GM21367 (cell line): Measurements from ENCODE around the gene PODXL2.
"Not testable (repeated sequence)": the region's sequence is repeated elsewhere in the genome, so short reads cannot be mapped to it uniquely, and the experiment has no call there.

Source experiments
- ATAC-seq: cut with Tn5 transposase; IDR thresholded peaks from one replicate; pipeline ENCODE4 v1.9.1; 2021; ENCODE audit not compliant: unreplicated experiment

Gene PODXL2

GRCh38 chr3:127674101-127674721 is 45.2 kb downstream of the PODXL2 start:
- ATAC-seq = no peak

- no peak for ATAC-seq
Measured at GRCh38 chr3:127674790-127675189, 45.8 kb downstream of the PODXL2 start.

- ATAC-seq = no peak
Measured at GRCh38 chr3:127675651-127676391, 46.8 kb downstream of the PODXL2 start.

GRCh38 chr3:127676456-127676855 is 47.5 kb downstream of the PODXL2 start:
- ATAC-seq = no peak

GRCh38 chr3:127676921-127677351 is 48.0 kb downstream of the PODXL2 start:
- no peak for ATAC-seq

- ATAC-seq = no peak
Measured at GRCh38 chr3:127677541-127678314, 48.7 kb downstream of the PODXL2 start.

GRCh38 chr3:127678315-127678599 is 49.3 kb downstream of the PODXL2 start:
- ATAC-seq = no peak

GRCh38 chr3:127678611-127679533 is 49.9 kb downstream of the PODXL2 start:
- no peak for ATAC-seq

GRCh38 chr3:127679534-127680145 is 50.7 kb downstream of the PODXL2 start:
- ATAC-seq = no peak

GRCh38 chr3:127680146-127680661 is 51.2 kb downstream of the PODXL2 start:
- ATAC-seq = no peak

GRCh38 chr3:127680798-127681221 is 51.8 kb downstream of the PODXL2 start:
- no peak for ATAC-seq

- ATAC-seq = not testable (repeated sequence)
Measured at GRCh38 chr3:127682175-127682554, 53.2 kb downstream of the PODXL2 start.

GRCh38 chr3:127682561-127682960 is 53.6 kb downstream of the PODXL2 start:
- ATAC-seq = no peak

GRCh38 chr3:127684871-127685707 is 56.1 kb downstream of the PODXL2 start:
- ATAC-seq = no peak

- ATAC-seq = no peak
Measured at GRCh38 chr3:127685708-127686511, 56.9 kb downstream of the PODXL2 start.

GRCh38 chr3:127686512-127686894 is 57.5 kb downstream of the PODXL2 start:
- ATAC-seq = no peak

- no peak for ATAC-seq
Measured at GRCh38 chr3:127687228-127687737, 58.3 kb downstream of the PODXL2 start.

- no peak for ATAC-seq
Measured at GRCh38 chr3:127688022-127688415, 59.0 kb downstream of the PODXL2 start.
